Measurements from ENCODE around the gene ESRRG. TPM values are rescaled to one million over a fixed set of nuclear protein-coding genes. Genes with fewer than 3 reads are reported as not detected.

ESRRG gene
- total and polyA plus RNA-seq, 2 of the 8 experiments (the other 6 are each of a cell fraction or from before 2014, with no cell fraction given) = 0.59 to 1.4 TPM

DNA sequence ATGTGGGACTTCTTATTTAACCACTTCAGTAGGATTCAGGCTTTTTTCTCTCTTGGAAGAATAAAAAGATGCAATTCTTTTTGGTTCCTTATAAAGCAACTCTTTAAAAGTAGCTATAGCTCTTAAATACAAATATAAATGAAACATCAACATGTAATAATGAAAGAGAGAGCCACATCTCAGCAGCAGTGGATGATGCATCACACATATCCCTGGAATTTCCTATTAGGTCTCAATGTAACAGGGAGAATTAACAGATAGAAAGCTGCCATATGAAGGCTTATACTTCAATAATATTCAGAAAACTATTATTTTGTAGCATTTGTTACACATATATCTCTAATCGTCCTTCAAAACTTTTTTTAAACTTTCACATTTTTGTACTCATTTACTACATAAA, 181.0 kb downstream of the ESRRG start:
- Histone ChIP-seq H4K91ac (replicated peaks; ENCODE audit: insufficient read length, low read length) (no peak overlapping the region), H3K4me1 (replicated peaks in 1 of 4; ENCODE audit: control insufficient read depth in 3 of 4, insufficient read depth in 4 of 4, low read length in 3 of 4) (no peaks in the 10 kb centered on the region), H3K9ac (replicated peaks in 1 of 4; ENCODE audit: extremely low read depth in 1 of 4, low read depth in 3 of 4, low read length in 3 of 4) (no peak overlapping the region), H3K18ac (ENCODE audit: extremely low read depth, low read length) (no peak overlapping the region), H3K79me1 (ENCODE audit: low read depth, low read length) (no peaks in the 10 kb centered on the region), H3K79me2 (ENCODE audit: control insufficient read depth in 1 of 2, insufficient read depth in 2 of 2, low read length in 2 of 2) (no peaks in the 10 kb centered on the region), H3K23ac (ENCODE audit: insufficient read length) (no peak overlapping the region), H3K14ac (ENCODE audit: insufficient read length) (no peak overlapping the region), H2AFZ (ENCODE audit: low read length) (no peak overlapping the region), H4K8ac (ENCODE audit: extremely low read depth, insufficient read depth, low read length) (no peak overlapping the region), H4K20me1 (replicated peaks in 1 of 2; ENCODE audit: control insufficient read depth in 1 of 2, insufficient read depth in 2 of 2, low read length in 2 of 2) (no peaks in the 10 kb centered on the region), H2BK120ac (replicated peaks; ENCODE audit: low read depth, low read length) (no peak overlapping the region), H2BK20ac (ENCODE audit: low read length) (no peak overlapping the region), H3K9me3 (ENCODE audit: insufficient read depth in 2 of 2, low read depth in 1 of 2, low read length in 1 of 2) (no peaks in the 10 kb centered on the region), H3K23me2 (ENCODE audit: low read depth, low read length) (no peaks in the 10 kb centered on the region), H3K4ac (replicated peaks; ENCODE audit: insufficient read length, low read depth, low read length) (no peak overlapping the region), H3K36me3 (ENCODE audit: control insufficient read depth in 2 of 4, insufficient read depth in 4 of 4, low read length in 3 of 4) (no peaks in the 10 kb centered on the region), H2BK15ac (ENCODE audit: low read length) (no peak overlapping the region), H3K27me3 (replicated peaks in 1 of 4; ENCODE audit: control insufficient read depth in 3 of 4, extremely low read depth in 1 of 4, insufficient read depth in 3 of 4, low read length in 3 of 4) (no peaks in the 10 kb centered on the region), H4K5ac (ENCODE audit: insufficient read length, low read depth, low read length) (no peak overlapping the region), H2BK12ac (ENCODE audit: low read depth, low read length) (no peak overlapping the region), H3K27ac (ENCODE audit: low read depth, low read length) (no peak overlapping the region), H3K4me2 (ENCODE audit: insufficient read depth in 1 of 2, low read depth in 2 of 2, low read length in 2 of 2) (no peak overlapping the region), H2AK5ac (ENCODE audit: low read depth, low read length) (no peak overlapping the region), H2BK5ac (ENCODE audit: low read depth, low read length) (no peak overlapping the region), H3K56ac (replicated peaks; ENCODE audit: insufficient read length, low read depth, low read length) (no peak overlapping the region), H3K4me3 (ENCODE audit: extremely low read depth in 1 of 4, insufficient read depth in 2 of 4, low read depth in 3 of 4, low read length in 4 of 4) (no peak overlapping the region)
- ChIA-PET POLR2A (ENCODE audit: partially characterized antibody) (no interaction called here), CTCF (ENCODE audit: partially characterized antibody) (interaction anchor here (1.4 to 1.6 kb wide), 3 partner anchors 10 to 665 kb away, joined by 3 to 5 read pairs (median 4); no protein-coding TSS in a partner anchor)
- 96 to 100% methylated on average over 1 of the region's 1 CpG for WGBS, 2 experiments (ENCODE audit: extremely low coverage in 1 of 2, insufficient coverage in 1 of 2, insufficient read length in 1 of 2, insufficient replicate concordance in 2 of 2, low coverage in 1 of 2, low lambda C conversion rate in 2 of 2, missing lambda C conversion rate in 1 of 2)
- TF ChIP-seq BACH1 (IDR thresholded peaks at IDR 0.05; ENCODE audit: low read length) (no peak), JUND (IDR thresholded peaks at IDR 0.05; ENCODE audit: low read length) (no peak), POLR2A (IDR thresholded peaks at IDR 0.05; ENCODE audit: control extremely low read depth in 1 of 2, low read depth in 2 of 2, low read length in 2 of 2) (no peak), KDM5A (IDR thresholded peaks at IDR 0.05; ENCODE audit: low read length) (no peak), EP300 (IDR thresholded peaks at IDR 0.05; ENCODE audit: borderline replicate concordance in 1 of 2, low read depth in 2 of 2, low read length in 2 of 2) (no peak), SP2 (IDR thresholded peaks at IDR 0.05; ENCODE audit: low read length) (no peak), ZNF274 (IDR thresholded peaks at IDR 0.05; ENCODE audit: borderline replicate concordance, extremely low read depth, low read length) (no peak), NANOG (IDR thresholded peaks at IDR 0.05; ENCODE audit: insufficient read depth, low read depth, low read length, poor library complexity, severe bottlenecking) (no peak), TCF12 (IDR thresholded peaks at IDR 0.05; ENCODE audit: low read depth, low read length) (no peak)
- no peak for DNase-seq (ENCODE audit: low read depth in 1 of 2, low spot score in 2 of 2)
- no peak for FAIRE-seq

Measured in H1 (cell line).